ENCODE data around the gene RHOBTB1.

GRCh38 chr10:60877061-60877776 lies 66.8 kb downstream of the RHOBTB1 start:
- TF ChIP-seq POLR2A (IDR thresholded peaks at IDR 0.05), result no peak
- no peak for TF ChIP-seq CTCF (IDR thresholded peaks at IDR 0.05)
